GM12892 (cell line): Measurements from ENCODE around the gene GPR32.
"Not testable (repeated sequence)": the region's sequence is repeated elsewhere in the genome, so short reads cannot be mapped to it uniquely, and the experiment has no call there.

Experiments used
- POLR2A ChIP-seq: IDR thresholded peaks from 2 replicates; pipeline ENCODE4 v1.6.1; 2011; ENCODE audit warnings: low read depth, low read length, control low read depth
- POLR2AphosphoS5 ChIP-seq: IDR thresholded peaks from 2 replicates; pipeline ENCODE4 v1.6.1; 2011; ENCODE audit warnings: low read depth, low read length, control low read depth
- TAF1 ChIP-seq: IDR thresholded peaks from 2 replicates; pipeline ENCODE4 v1.6.1; 2011; ENCODE audit warnings: low read depth, mild to moderate bottlenecking, control low read depth, low read length, borderline replicate concordance

DNA sequence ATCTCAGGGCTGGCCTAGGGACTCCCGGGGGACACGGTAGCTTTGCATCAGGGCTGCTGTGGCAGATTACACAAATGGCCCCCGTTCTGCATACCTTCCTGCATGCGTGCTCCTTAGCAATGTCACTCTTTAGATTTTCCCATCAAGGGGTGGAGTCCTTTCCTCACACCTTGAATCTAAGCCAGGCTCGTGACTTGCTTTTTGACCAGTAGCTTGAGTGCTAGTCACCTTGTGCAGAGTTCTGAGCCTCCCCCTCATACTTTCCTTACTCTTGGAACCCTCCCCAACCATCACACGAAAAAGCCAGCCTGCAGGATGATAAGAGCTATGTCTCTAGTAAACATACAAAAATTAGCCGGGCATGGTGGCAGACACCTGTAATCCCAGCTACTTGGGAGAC, 3.2 kb downstream of the GPR32 start:
- TF ChIP-seq POLR2A, TAF1, POLR2AphosphoS5: not testable (repeated sequence)
